ENCODE measurements around the gene CLIC4. TPM values are rescaled to one million over a fixed set of nuclear protein-coding genes. Genes with fewer than 3 reads are reported as not detected.

The CLIC4 gene
- total and polyA plus RNA-seq, 10 of the 15 experiments (the other 5 are each of a cell fraction or from before 2014, with no cell fraction given): 20.4 to 107 (median 69.6) TPM

- no peak for TF ChIP-seq PRDM15 (CRISPR knock-in tag; IDR thresholded peaks at IDR 0.05)
- TF ChIP-seq BRCA1 (IDR thresholded peaks at IDR 0.05; ENCODE audit: low read depth, low read length): no peak
- no peak for TF ChIP-seq EP300 (IDR thresholded peaks at IDR 0.05; ENCODE audit: borderline replicate concordance in 1 of 2, control insufficient read depth in 1 of 2, low read depth in 2 of 2, low read length in 2 of 2)
- no peak for TF ChIP-seq RFX5 (IDR thresholded peaks at IDR 0.05; ENCODE audit: low read depth, low read length)
- no peak for TF ChIP-seq NFYB (IDR thresholded peaks at IDR 0.05; ENCODE audit: insufficient read depth, low read depth, low read length)
- TF ChIP-seq MLLT1 (IDR thresholded peaks at IDR 0.05): no peak
Measured at GRCh38 chr1:24862775-24863483, 117.7 kb downstream of the CLIC4 start (continued).
